ENCODE data around the gene GRK5.

GRCh38 chr10:119394657-119395279 is 187.4 kb downstream of the GRK5 start:
- TF ChIP-seq CTCF (IDR thresholded peaks at IDR 0.05) (no peak), KAT7 (CRISPR knock-in tag; IDR thresholded peaks at IDR 0.05; ENCODE audit: borderline replicate concordance) (no peak), RELA (CRISPR knock-in tag; IDR thresholded peaks at IDR 0.05; ENCODE audit: borderline replicate concordance) (no peak), ZNF138 (CRISPR knock-in tag; conservative IDR thresholded peaks at IDR 0.05) (no peak), ATF1 (CRISPR knock-in tag; IDR thresholded peaks at IDR 0.05) (no peak), SMAD4 (CRISPR knock-in tag; IDR thresholded peaks at IDR 0.05) (no peak), ZNF396 (CRISPR knock-in tag; IDR thresholded peaks at IDR 0.05; ENCODE audit: borderline replicate concordance) (no peak), FOXK1 (CRISPR knock-in tag; IDR thresholded peaks at IDR 0.05) (no peak), NR3C1 (CRISPR knock-in tag; conservative IDR thresholded peaks at IDR 0.05; ENCODE audit: low read depth) (no peak), NR2C2 (CRISPR knock-in tag; IDR thresholded peaks at IDR 0.05) (no peak), ESRRA (CRISPR knock-in tag; IDR thresholded peaks at IDR 0.05; ENCODE audit: borderline replicate concordance) (no peak)
- TF ChIP-seq, protein P1, sequence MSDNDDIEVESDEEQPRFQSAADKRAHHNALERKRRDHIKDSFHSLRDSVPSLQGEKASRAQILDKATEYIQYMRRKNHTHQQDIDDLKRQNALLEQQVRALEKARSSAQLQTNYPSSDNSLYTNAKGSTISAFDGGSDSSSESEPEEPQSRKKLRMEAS (CRISPR knock-in tag; IDR thresholded peaks at IDR 0.05) = no peak
- TF ChIP-seq, protein P2, sequence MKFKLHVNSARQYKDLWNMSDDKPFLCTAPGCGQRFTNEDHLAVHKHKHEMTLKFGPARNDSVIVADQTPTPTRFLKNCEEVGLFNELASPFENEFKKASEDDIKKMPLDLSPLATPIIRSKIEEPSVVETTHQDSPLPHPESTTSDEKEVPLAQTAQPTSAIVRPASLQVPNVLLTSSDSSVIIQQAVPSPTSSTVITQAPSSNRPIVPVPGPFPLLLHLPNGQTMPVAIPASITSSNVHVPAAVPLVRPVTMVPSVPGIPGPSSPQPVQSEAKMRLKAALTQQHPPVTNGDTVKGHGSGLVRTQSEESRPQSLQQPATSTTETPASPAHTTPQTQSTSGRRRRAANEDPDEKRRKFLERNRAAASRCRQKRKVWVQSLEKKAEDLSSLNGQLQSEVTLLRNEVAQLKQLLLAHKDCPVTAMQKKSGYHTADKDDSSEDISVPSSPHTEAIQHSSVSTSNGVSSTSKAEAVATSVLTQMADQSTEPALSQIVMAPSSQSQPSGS (CRISPR knock-in tag; IDR thresholded peaks at IDR 0.05; ENCODE audit: borderline replicate concordance, low read depth) = no peak
